Esophagus (tissue), 2 donors: ENCODE results near the gene PRM2. TPM values are rescaled to one million over a fixed set of nuclear protein-coding genes. Genes with fewer than 3 reads are reported as not detected.
A peak's percentile ranks its signal among the peaks of the same experiment; 100 is the strongest.

ENCODE experiments used
- H3K27ac ChIP-seq, 2 donors: one replicate each; pipeline ENCODE4 v1.5.1; 2013; ENCODE audit warnings: low read depth in 2 of 2, mild to moderate bottlenecking in 2 of 2, inconsistent platforms in 1 of 2, low read length in 1 of 2, moderate library complexity in 1 of 2
- H3K27me3 ChIP-seq, 2 donors: one replicate each; pipeline ENCODE4 v1.6.1; 2013; ENCODE audit warnings: low read length in 2 of 2, control low read depth in 1 of 2, mild to moderate bottlenecking in 1 of 2; ENCODE audit not compliant: insufficient read depth in 2 of 2, control insufficient read depth in 1 of 2
- H3K36me3 ChIP-seq, 2 donors: one replicate each; pipeline ENCODE4 v1.6.1; 2013; ENCODE audit warnings: low read length in 1 of 2; ENCODE audit not compliant: control insufficient read depth in 2 of 2, insufficient read depth in 2 of 2
- H3K4me1 ChIP-seq, 2 donors: one replicate each; pipeline ENCODE4 v1.6.1; 2013; ENCODE audit warnings: low read length in 1 of 2; ENCODE audit not compliant: control insufficient read depth in 2 of 2, insufficient read depth in 2 of 2
- H3K4me3 ChIP-seq, 2 donors: one replicate each; pipeline ENCODE4 v1.5.1; 2013; ENCODE audit warnings: low read length in 2 of 2, mild to moderate bottlenecking in 2 of 2, low read depth in 1 of 2, moderate library complexity in 1 of 2
- H3K9me3 ChIP-seq, 2 donors: one replicate each; pipeline ENCODE4 v1.6.1; 2013; ENCODE audit warnings: mild to moderate bottlenecking in 2 of 2, low read depth in 1 of 2, low read length in 1 of 2, moderate library complexity in 1 of 2; ENCODE audit not compliant: control insufficient read depth in 2 of 2, insufficient read depth in 1 of 2
- WGBS, 2 donors: extraction: QIAGEN DNeasy Blood & Tissue Kit; methylation state at CpG; one replicate each; pipeline ENCODE4 v1.1.7; 2013; 5-methylcytosine and 5-hydroxymethylcytosine counted together
- polyA plus RNA-seq, 2 donors: library from polyadenylated mRNA; stranded (reverse); fragments of 200-250 nt; gene quantifications; one replicate each; pipeline ENCODE4 v1.2.3, GENCODE V29; 2013
- donor health status: healthy with polysubstance abuse.
- donor health status: Bipolar disorder and iron deficiency.

PRM2 gene
- polyA plus RNA-seq, 2 donors: not detected

DNA sequence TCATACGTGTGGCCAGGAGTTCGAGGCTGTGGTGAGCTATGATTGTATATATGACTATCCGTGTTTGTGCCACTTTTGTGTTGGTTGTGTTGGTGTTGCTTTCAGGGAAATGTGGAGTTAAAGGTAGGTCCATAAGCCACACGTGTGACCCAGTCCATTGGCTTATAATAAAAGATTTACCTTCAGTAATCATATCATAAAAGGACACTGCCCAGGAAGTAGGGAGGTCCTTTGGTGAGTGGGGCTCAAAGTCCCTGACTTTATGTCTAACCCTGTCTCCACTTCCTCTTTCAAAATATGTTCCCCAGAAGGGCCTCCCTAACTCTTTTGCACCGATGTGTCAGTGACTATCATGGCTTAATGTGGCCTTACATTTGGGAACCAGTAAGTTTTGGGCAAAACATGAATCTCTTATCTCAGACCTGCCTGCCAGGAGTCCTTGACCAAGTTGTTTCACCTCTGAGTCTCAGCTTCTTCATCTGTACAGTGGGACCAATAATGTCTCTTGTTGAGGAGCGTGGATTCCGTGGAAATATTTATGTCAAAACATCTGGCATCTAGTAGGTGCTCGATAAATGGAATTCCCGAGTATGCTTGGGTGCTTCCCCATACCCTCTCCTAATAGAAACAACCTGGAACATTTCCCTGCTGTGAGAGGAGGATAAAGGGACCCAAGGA, 12.0 kb downstream of the PRM2 start:
- H3K4me1 ChIP-seq: peaks cover 0 to 3% of the 10 kb centered on the region in 2 donors
- H3K9me3 ChIP-seq: no peaks in the 10 kb centered on the region
- no peak overlapping the region for H3K4me3 ChIP-seq
- H3K27ac ChIP-seq: no peak overlapping the region
- WGBS, 2 donors: 73 to 79% methylated on average over 9 of the region's 9 CpGs
- no peaks in the 10 kb centered on the region for H3K27me3 ChIP-seq
- no peaks in the 10 kb centered on the region for H3K36me3 ChIP-seq

GRCh38 chr16:11263737-11264136, 12.5 kb downstream of the PRM2 start:
- Histone ChIP-seq H3K4me3 (no peak overlapping the region), H3K27ac (no peak overlapping the region), H3K27me3 (no peaks in the 10 kb centered on the region), H3K36me3 (no peaks in the 10 kb centered on the region), H3K9me3 (no peaks in the 10 kb centered on the region), H3K4me1 (peaks cover 0 to 6% of the 10 kb centered on the region in 2 donors)
- WGBS, 2 donors: 63 to 67% methylated on average over 4 of the region's 4 CpGs

DNA sequence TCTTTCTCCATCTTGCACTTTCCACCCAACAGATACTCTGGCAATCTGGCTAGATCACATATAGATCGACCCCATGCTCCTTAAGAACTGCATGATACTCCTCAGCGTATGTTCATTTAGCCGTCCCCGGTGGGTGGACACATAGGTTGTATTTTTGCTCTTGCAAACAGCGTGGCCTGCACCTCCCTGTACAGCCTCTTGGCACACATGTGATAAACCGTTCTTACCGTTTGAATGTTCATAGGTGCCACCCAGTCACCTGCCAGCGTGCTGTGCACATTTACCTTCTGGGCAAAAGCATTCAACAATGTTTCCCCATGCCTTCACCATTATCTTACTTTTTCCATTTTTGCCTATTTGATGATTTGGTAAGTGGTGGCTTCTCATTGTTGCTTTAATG, 13.4 kb downstream of the PRM2 start:
- 68 to 69% methylated on average over 8 of the region's 8 CpGs for WGBS, 2 donors
- no peaks in the 10 kb centered on the region for H3K27me3 ChIP-seq
- H3K36me3 ChIP-seq: no peaks in the 10 kb centered on the region
- H3K27ac ChIP-seq: no peak overlapping the region
- no peaks in the 10 kb centered on the region for H3K9me3 ChIP-seq
- no peak overlapping the region for H3K4me3 ChIP-seq
- H3K4me1 ChIP-seq: peaks cover 0 to 6% of the 10 kb centered on the region in 2 donors

GRCh38 chr16:11260596-11260966, 15.7 kb downstream of the PRM2 start:
- no peaks in the 10 kb centered on the region for H3K9me3 ChIP-seq
- WGBS, 2 donors: 61 to 64% methylated on average over 3 of the region's 3 CpGs
- H3K4me3 ChIP-seq: no peak overlapping the region
- no peak overlapping the region for H3K27ac ChIP-seq
- H3K27me3 ChIP-seq: no peaks in the 10 kb centered on the region
- no peaks in the 10 kb centered on the region for H3K36me3 ChIP-seq
- peaks cover 0 to 14% of the 10 kb centered on the region in 2 donors for H3K4me1 ChIP-seq

DNA sequence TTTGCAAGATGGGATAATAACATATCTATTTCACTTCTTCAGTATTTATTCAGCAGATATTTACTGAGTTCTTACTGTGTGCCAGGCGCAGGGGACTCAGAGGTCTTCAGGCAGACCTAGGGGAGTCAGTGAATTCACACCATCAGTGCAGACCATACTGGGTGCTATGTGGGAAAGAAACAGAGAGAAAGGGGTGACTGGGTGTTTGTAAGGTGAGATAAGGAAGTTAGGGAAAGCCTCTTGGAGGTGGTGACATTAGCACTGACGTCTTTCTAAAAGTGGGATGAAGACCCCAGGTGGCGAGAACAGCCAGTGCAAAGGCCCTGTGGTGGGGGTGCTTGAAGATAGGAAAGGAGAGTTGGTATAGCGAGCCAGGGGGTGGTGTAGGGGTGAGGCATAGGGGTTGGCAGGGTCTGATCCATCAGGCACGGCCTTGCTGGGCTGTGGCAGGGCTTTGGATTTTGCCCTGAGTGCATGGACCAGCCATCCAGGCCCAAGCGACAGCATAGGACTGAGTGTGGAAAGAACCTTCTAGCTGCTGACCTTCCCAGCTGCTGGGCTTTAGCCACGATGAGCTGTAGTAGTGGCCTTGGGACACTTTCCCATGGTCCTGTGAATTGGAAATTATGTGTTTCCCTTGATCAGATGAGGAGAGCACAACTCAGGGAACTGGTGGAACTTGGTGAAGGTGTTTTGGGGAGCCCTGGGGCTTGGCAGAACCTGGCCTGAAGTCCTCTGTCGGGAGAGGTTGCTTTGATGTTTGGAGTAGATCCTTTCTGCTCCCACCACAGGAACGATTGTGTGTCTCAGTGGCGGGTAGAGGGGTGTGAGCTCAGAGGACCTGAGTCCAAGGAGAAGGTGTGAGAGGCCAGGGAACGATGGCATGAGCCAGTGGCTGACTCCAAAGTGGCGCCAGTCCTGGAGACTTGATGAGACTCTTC, 16.4 kb downstream of the PRM2 start:
- Histone ChIP-seq H3K27ac (no peak overlapping the region), H3K4me1 (peaks cover 0 to 15% of the 10 kb centered on the region in 2 donors), H3K27me3 (no peaks in the 10 kb centered on the region), H3K36me3 (no peaks in the 10 kb centered on the region), H3K4me3 (no peak overlapping the region), H3K9me3 (no peaks in the 10 kb centered on the region)
- WGBS, 2 donors: 84 to 90% methylated on average over 12 of the region's 12 CpGs

GRCh38 chr16:11258553-11259492, 17.5 kb downstream of the PRM2 start:
- Histone ChIP-seq H3K36me3 (no peaks in the 10 kb centered on the region), H3K4me3 (no peak overlapping the region), H3K27me3 (no peaks in the 10 kb centered on the region), H3K27ac (no peak overlapping the region), H3K9me3 (no peaks in the 10 kb centered on the region), H3K4me1 (peaks cover 0 to 21% of the 10 kb centered on the region in 2 donors)
- WGBS, 2 donors: 44% methylated on average over 15 of the region's 15 CpGs

DNA sequence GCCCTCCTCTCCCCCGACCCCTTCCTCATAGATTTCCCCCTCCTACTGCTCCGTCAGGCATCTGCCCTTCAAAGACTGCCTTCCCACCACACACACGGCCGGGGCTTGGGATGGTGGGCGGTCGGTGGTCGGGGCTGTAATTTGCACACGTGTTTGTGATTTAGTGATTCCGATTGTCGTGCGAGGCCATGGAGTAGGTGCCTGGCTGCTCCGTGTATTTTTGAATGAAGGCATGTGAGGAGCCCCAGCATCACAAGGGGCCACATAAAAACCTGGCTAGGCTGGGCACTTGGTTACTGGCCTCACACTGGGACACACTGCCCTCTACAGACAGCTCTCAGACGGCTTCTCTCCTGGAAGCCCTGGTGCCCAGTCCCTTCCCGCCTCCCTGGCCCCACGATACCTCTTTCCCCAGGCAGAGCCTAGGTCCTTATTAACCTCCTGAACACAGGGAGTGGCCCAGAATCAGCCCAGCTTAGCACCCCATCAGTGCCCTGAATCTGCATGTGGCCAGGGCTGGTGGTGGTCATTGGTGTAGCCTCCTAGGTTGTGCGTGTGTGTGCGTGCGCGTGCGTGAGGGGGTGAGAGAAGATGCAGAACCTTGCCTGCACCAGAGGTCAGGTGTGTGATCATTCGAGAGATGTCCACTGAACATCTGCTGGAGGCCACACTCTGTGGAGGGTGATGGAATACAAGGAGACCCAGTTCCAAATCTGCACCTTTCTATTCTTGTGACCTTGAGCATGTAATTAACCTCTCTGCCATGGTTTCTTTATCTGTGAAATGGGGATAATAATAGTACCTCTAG, 18.9 kb downstream of the PRM2 start:
- 24 to 26% methylated on average over 21 of the region's 21 CpGs for WGBS, 2 donors
- Histone ChIP-seq H3K27me3 (no peaks in the 10 kb centered on the region), H3K27ac (peak overlapping the region; percentile 93), H3K36me3 (no peaks in the 10 kb centered on the region), H3K9me3 (no peaks in the 10 kb centered on the region), H3K4me1 (peaks cover 0 to 21% of the 10 kb centered on the region in 2 donors), H3K4me3 (peak overlapping the region; percentile 65 to 73)

- peak overlapping the region; percentile 93 for H3K27ac ChIP-seq
- H3K4me1 ChIP-seq: peaks cover 0 to 21% of the 10 kb centered on the region in 2 donors
- H3K27me3 ChIP-seq: no peaks in the 10 kb centered on the region
- 1 to 2% methylated on average over 30 to 32 of the region's 32 CpGs for WGBS, 2 donors
- H3K4me3 ChIP-seq: peak overlapping the region; percentile 65 to 73
- H3K36me3 ChIP-seq: no peaks in the 10 kb centered on the region
- H3K9me3 ChIP-seq: no peaks in the 10 kb centered on the region
Observed at GRCh38 chr16:11256661-11257130, 19.6 kb downstream of the PRM2 start.
